Activated CD8-positive, alpha-beta memory T cell treated with anti-CD3 and anti-CD28 coated beads for 1 hour (primary cell): ENCODE results near the gene WDR46.

Experiments
- DNase-seq, 2 donors: peaks; one replicate each; pipeline ENCODE4 v3.0.0-alpha.2; 2020; ENCODE audit warnings: low read depth in 1 of 2; ENCODE audit errors: extremely low read depth in 1 of 2

Gene WDR46, protein sequence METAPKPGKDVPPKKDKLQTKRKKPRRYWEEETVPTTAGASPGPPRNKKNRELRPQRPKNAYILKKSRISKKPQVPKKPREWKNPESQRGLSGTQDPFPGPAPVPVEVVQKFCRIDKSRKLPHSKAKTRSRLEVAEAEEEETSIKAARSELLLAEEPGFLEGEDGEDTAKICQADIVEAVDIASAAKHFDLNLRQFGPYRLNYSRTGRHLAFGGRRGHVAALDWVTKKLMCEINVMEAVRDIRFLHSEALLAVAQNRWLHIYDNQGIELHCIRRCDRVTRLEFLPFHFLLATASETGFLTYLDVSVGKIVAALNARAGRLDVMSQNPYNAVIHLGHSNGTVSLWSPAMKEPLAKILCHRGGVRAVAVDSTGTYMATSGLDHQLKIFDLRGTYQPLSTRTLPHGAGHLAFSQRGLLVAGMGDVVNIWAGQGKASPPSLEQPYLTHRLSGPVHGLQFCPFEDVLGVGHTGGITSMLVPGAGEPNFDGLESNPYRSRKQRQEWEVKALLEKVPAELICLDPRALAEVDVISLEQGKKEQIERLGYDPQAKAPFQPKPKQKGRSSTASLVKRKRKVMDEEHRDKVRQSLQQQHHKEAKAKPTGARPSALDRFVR

DNA sequence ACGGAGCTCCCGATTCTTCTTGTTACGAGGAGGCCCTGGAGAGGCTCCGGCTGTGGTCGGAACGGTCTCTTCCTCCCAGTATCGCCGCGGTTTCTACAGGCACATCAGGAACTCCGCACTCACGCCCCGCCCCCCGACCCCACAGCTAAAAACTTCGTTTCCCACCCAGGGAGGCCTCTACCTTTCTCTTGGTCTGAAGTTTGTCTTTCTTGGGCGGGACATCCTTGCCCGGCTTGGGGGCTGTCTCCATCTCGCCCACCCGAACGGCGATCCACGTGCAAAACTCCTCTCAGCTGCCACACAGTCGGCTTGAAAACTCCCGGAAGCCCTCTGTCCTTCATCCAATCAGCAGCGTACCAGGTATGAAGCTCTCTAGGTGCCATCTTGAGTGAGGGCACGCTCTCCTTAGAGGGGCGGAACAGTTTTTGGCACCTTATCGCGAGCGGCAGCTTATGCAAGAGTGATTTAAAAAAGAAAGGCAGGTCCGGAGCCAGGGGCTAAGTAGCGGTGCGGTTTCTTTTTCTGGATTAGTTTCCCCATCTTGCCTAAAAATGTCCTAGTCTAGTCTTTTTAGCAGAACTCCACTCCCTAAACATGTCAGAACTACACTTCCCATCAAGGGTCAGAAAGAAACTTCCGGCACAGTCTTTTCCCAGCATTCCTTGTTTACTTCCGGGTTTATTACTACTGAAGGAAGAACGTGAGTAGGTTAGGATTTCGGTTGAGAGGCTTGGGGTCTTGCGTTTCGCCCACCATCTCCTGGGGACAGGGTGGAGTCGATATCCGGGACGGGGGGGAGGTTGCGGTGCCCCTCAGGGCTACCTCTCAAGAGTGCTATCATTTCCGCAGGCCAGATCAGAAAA lies at the start of gene WDR46, which contains the start of gene PFDN6:
Gene WDR46, minus strand, starts transcription at position 319 of the 863 bp plus-strand sequence. Its CDS starts 69 bp downstream, at position 250.
Gene PFDN6, plus strand, starts transcription at position 681 of the 863 bp plus-strand sequence. CDS start 256 bp downstream, outside the sequence.
- peak in 1 of 2 donors; percentile 60 for DNase-seq

DNA sequence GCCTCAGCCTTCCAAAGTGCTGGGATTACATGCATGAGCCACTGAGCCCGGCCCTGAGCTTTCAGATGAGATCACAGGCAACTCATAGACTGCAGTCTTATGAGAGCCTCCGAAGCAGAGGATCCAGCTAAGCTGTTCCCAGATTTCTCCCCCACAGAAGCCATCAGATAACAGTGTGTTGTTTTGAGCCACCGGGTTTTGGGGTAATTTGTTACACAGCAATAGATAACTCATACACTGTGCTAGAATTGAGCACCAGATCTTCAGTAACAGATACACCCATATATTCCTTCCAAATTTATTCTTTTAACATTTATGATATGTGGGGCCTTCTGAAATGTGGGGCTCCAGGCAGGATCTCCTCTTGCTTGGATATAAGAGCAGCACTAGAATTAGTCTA lies 47.5 kb upstream of the WDR46 start:
- no peak for DNase-seq

DNA sequence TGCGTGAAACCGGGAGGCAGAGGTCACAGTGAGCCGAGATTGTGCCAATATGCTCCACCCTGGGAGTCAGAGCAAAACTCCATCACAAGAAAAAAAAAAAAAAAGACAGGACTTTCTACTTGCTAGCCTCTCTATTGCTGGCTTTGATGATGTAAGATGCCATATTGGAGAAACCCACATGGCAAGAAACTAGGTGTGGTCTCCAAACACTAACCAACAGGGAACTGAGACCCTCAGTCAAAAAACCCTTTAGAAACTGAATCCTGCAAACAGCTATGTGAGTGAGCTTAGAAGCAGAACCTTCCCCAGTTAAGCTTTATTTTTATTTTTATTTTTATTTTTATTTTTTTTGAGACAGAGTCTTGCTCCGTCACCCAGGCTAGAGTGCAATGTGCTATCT lies 46.9 kb upstream of the WDR46 start:
- no peak for DNase-seq

DNA sequence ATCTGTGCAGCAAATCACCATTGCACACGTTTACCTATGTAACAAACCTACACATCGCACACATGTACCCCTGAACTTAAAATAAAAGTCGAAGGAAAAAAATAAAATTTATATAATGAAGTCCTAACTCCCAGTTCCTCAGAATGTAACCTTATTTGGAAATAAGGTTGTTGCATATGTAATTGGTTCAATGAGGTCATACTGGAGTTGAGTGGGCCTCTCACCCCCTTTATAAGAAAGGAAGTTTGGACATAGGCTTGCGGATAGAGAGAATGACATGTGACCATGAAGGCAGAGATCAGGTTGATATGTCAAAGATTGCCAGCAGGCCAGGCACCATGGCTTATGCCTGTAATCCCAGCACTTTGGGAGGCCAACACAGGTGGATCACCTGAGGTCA lies 44.6 kb upstream of the WDR46 start:
- no peak for DNase-seq

DNA sequence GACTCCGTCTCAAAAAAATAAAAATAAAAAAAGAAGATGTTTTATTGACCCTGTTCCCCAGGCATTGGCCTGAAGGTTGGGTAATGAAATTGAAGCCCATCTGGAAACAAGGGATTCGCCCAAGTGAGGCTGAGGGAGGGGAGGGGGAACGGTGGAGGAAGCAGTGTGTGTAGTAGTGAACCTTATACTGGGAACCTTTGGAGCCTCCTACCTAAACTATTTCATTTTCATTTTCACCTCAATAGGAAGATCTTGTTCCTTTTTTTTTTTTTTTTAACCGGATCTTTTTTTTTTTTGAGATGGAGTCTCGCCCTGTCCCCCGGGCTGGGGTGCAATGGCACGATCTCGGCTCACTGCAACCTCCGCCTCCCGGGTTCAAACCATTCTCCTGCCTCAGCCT lies 41.7 kb upstream of the WDR46 start:
- no peak for DNase-seq

DNA sequence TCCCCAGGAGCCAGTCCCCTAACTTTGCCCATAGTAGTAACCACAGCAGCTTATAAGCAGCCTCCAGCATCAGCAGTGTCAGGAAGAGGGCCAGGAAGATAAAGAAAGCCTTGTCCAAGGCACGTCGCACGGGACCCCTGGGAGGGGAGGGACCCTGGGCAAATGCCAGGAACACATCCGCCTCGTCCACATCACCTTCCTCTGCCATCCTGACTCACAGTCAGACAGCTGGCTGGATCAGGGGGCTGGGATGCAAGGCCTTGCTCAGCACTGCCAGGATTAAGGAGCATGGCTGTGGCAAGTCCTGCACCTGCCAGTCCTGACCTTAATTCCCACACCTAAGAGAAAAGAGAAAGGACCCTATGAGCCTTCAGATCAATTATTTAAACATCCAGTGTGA lies 40.0 kb upstream of the WDR46 start:
- no peak for DNase-seq

DNA sequence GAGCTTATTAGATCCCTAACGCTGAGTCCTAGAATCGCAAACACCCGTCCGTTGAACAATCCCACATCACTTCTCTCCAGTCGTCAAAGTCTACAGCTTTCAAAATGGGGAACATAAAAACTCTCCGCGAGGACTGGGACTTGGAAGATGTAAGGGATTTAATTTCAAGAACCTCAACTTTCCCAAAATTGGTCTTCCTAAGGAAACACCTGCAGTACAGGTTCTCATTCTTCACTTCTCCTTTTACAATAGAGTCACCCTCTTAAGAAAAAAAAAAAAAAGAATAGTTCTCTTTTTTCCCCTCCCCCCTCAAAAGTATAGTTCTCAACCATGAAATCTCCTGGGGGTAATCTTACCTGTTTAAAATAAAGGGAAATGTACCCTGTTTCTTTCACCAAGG lies 35.1 kb upstream of the WDR46 start:
- no peak for DNase-seq

DNA sequence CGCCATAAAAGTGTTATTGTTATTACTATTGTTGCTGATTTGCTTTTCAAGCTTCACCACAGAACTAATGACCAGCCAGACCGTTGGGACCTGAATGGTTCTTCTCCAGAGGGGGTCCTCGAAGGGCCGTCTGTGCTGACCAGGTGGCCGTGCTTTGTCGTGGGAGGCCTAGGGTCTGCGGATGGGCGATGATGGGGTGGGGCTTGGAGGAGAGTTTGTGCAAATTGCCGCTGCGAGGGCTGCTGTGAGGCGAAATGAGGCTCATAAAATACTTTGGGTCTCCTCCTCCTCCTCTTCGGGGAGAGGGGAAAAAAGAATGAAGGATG lies 34.5 kb upstream of the WDR46 start:
- DNase-seq: no peak

DNA sequence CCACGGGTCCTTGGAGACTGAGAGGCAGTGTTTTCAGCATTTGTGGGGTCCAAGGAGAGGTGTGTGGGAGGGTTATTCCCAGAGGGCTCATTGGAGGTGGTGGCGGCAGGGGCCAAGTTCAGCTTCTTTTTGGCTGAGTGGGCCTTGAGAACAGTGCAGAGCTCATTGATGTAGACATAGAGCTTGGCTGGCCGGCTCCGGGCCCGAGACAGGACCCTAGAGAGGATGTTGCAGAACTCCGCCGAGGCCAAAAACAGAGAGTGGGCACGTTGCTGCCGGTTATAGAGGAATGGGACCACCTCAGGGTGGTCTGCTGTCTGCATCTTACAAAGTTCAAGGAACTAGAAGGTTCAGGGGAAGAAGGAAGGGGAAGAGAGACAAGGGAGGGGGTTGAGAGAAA lies 32.2 kb upstream of the WDR46 start:
- no peak for DNase-seq

DNA sequence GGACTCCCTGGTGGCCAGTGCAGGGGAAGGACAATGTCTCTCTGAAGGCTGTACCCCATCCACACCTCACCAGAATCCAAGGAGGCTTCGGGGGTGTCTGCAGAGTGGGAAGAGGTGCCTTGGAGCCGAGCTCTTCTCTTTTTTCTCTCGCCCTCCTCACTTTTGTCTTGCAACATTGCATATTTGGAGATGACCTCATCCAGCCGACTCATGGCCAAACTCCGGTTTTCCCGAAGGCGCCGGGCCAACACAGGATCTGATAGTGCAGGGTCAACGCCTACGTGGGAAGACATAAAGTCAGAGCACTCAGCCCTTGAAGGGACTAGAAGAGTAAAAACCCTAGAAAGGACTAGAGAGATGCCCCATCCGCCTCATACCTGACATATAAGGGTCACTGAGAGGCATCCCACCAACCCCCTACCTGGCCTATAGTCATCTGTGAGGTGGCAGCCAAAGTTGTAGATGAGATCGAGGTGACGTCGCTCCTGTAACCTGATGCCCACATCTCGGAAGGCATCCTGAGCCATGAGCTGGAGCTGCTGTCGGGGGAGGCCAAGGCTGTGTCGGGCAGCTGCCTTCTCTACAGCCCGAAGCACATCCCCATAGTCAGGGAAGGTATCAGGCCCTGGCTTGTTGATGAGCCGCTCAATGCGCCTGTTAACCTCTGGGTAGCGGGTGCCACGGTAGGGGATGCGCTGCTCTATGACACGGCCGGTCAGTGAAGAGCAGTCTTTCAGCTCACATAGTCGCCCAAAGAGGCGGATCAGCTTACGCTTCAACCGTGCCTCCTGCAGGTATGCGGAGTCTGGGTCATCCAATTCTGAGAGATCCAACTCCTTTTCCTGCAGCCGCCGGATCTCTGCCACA lies 31.5 kb upstream of the WDR46 start:
- no peak for DNase-seq

DNA sequence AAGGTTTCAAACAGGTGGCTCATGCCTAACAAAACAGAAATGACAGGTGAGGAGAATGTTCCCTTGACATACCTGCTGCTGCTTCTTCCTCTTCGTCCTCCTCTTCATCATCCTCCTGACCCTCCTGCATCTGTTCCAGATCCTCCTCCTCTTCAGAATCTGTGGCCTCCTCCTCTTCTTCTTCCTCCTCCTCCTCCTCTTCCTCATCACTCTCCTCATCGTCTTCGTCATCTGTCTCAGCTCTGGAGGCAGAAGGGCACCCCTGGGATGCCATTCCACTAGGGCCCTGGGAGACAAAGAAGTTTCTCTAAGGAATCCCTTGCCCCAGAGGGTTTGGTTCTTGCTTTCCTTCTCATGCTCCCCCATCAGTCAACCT lies 30.9 kb upstream of the WDR46 start:
- no peak for DNase-seq

DNA sequence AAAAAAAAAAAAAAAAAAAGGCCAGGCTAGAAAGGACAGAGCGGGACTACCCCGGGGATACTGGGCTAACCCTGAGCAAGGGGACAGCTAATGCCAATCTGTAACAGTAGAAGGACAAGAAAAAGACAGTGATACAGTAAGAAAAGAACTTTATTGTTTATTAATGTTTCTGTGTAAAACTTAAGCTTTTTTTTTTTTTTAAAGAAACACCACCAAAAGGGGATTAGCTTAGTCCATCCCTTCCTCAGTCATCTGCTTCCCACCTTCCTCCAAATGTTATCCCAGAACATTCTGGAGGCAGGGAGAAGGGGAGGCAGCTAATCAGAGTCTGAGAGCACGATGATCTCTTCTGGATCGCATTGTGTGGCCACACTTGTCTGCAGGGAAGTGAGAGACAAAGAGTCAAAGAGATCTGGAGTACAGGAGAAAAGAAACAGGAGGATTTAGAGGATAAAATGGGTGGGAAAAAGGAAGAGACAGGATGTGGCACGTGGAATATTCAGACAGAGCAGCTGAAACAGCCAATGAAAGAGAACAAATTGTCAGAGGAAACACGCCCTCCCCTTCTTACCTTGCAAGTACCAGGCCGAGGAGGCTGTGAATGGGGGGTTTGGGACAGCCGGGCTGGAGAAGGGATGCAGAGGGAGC lies 29.5 kb upstream of the WDR46 start:
- no peak for DNase-seq

DNA sequence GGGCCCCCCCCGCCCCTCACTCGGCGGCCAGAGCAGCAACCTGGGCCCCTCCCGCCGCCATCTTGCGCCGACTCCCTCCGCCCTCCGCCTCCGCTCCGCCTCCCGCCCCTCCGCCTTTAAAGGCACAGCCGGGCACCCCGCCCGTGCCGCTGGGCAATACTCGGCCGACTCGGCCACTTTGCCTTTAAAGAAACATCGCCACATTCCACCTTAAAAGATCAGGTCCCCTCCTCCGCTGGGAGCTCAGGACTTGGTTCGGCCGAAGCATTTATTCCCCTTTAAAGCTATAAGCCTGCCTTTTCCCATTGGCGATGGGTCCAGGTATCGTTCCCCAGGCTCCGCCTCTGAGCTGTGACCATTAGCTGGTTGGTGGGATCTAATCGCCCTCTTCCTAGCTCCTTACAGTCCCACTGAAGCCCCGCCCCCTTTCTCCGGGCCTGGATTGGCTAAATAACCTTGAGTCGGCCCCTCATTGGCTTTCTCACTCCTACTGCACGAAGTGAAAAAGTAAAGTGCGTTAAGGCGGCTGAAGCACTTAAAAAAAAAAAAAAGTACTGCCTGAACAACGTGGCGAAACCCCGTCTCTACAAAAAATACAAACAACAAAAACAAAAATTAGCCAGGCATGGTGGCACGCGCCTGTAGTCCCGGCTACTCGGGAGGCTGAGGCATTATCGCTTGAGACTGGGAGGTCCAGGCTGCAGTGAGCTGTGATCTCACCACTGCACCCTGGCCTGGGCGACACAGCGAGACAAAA lies 28.8 kb upstream of the WDR46 start, which contains the start of gene ZBTB22:
Gene ZBTB22, minus strand, starts transcription at position 76 of the 757 bp plus-strand sequence. CDS start 828 bp downstream, outside the sequence.
- DNase-seq: peak; percentile 90 to 95

DNA sequence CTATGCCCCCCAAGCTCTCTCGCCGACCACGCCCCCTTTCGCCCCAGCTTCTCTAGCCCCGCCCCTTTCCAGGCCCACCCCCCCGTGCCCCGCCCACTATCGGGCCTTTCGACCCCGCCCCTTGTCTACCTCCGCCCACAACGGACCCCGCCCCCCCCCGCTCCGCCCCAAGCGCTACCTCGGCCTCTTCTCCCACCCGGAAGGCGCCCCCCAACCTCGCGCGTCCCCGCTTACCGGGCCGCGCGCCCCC lies 28.3 kb upstream of the WDR46 start:
- DNase-seq: no peak

DNA sequence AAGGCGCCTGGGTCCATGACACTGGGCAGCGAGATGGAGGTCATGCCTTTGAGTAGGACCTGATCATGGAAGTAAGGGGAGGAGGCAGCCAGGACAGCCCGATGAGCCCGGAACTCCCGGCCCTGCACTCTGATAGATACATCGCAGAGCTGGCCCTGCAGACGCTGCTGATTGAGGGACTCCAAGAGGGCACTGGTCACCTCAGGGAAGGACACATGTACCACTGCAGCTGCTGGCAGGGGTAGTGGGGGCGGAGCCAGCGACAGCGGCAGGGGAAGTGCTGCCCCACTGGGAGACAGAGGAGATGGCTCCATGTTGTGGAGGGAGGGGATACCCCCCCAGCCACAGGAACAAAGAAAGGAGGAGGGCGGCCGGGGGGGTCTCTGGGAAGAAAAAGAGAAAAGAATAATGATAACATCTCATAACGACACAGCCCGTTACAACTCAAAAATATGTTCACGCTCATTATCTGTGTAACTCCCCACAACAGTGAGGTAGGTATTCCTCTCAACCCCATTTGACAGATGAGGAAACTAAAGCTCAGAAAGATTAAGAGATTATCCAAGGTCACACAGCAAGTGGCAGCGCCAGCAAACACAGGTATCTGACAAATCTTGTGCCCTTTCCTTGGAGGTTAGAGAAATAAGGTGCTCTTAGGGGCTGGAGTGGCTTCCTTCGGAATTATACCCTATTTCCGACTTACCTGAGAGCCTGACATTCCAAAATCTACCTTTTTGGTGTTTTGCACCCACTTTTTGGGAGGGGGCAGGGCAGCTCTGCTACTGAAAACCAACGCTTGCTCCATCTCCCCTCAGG lies 27.8 kb upstream of the WDR46 start:
- DNase-seq: no peak

DNA sequence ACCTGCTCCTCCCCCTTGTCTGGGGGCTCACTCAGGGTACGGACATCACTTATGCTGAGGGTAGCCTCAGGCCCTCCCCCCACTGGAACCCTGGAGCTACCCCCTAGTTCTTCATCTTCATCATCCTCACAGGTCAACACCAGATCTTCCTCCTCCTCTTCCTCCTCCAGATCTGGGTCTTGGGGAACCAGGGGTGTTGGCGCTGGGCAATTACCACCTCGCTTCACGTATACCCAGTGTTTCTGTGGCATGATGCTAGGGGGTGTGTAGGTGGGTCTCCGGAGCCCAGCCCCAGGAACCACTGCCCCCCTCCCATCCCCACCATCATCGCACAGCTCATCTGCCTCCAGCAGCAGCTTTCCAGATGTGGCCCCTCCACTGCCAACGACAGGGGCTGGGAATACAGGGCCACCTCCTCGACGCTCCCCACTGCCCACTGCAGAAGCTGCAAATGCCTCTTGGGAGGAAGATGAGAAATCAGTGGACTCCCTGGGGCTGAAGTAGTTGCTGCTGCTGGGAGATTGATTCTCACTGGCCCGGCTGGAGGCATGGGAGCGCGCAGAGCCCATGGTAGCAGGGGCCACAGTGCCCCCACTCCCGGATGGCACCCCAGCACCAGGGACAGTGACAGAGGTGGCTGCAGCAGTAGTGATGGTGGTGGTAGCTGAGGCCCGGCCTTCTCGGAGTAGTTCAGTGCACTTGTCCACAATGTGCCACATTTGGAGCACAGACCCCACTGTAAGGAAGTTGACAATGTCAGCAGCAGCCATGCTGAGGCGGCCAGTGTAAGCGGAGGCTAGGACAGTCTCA lies 27.0 kb upstream of the WDR46 start:
- DNase-seq: no peak

DNA sequence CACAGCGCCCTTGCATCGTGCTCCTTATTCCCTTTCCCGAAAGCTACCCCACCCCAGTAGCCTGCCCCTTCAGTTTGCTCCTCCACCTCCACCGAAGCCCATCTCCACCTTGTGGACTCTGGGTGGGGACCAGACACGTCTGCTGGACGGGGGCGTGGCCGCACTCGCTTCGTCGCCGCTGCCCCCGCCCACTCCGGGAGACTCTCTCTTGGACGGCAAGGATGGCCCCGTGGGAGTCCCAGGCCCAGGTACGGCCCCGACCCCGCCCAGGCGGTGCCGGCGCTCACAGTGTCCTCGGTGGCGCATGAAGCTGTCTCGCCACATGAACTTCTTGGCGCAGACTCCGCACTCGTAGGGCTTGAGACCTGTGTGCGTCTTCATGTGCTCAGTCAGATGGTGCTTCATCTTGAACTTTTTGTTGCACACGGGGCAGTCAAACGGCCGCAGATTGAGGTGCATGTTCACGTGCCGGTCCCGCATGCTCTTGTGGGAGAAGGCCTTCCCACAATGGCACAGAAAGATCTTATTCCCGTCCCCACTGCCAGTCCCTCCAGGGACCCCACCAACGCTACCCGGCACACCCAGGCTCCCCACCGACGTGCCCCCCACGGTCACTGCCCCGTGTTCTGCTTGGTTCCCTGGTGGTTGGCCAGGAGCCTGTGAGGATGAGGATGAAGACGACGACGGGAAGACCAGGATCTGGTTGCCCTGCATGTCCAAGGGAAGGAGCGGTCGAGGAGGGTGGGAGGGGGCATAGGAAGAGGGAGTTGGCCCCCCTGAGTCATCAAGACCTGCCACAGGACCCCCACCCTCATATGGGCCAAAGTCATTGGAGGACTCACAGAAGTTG lies 26.1 kb upstream of the WDR46 start:
- no peak for DNase-seq
